KOPT-K1 (cell line): Measurements from ENCODE around the gene MEIKIN.

Experiments
- H3K27ac ChIP-seq: fragments of 200-600 bp; sonication (generic); 2 replicates; pipeline ENCODE4 v1.5.1; 2016; ENCODE audit warnings: antibody characterized with exemption, mild to moderate bottlenecking, low read depth, low read length; ENCODE audit not compliant: poor library complexity, severe bottlenecking
- H3K36me3 ChIP-seq: fragments of 200-600 bp; sonication (generic); 2 replicates; pipeline ENCODE4 v1.5.1; 2017; ENCODE audit warnings: antibody characterized with exemption, mild to moderate bottlenecking, low read length, moderate library complexity; ENCODE audit not compliant: insufficient read depth
- H3K9me3 ChIP-seq: fragments of 200-600 bp; sonication (generic); 2 replicates; pipeline ENCODE4 v1.5.1; 2017; ENCODE audit warnings: antibody characterized with exemption, low read length, mild to moderate bottlenecking; ENCODE audit not compliant: insufficient read depth, poor library complexity, severe bottlenecking

Gene MEIKIN, protein sequence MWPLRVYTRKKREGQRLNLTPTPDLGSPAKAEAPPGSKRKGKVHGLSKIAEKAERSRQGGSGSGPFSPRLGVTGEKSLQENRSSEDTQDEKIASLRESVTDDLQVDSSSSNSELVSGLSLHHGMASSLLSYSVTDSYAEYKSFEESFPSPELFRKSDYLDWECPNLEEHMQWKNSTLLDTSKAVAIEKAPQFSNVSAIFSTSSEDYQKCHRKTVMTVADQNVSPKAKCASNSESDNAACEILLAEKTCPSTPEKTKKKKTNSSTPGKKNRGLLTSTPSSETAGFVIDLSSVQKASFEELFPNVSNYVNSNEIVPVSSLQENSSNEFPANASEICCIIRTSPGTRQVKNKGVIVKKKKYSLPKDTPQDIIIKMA

DNA sequence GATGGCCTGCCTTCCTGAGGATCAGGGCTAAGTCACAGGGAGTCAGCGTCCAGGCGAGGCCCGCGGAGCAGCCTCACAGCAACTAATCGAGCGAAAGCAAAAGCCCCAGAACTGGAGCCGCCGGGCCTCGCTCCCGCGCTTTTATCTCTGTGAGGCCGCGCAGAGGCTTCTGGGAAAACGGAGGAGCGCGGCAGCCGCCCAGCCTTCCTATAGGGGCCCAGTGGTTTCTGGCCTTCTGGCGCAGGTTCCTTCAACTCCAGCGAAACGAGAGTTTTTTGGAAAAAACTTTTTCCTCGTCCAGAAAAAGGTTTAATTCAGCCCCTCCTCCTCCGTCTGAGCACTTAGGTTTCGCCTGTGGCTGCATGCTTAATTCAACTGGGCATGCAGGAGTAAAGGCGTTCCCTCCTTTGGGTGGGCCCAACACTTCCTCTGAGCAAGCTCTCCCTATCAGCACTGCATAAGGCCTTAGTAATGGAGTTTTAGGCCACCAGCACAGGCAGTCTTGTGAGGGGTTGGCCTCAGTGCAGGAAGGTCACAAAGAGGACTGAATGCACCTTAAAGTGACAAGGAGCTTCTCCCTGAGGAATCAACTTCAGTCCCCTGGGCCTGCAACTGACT is at the start of gene MEIKIN:
Gene MEIKIN (minus strand): TSS at position 113 of the 618 bp plus-strand sequence. CDS start 158 bp downstream, outside the sequence.
- Histone ChIP-seq H3K9me3 (no peaks in the 10 kb centered on the region), H3K27ac (no peak within 1 kb of the TSS)

DNA sequence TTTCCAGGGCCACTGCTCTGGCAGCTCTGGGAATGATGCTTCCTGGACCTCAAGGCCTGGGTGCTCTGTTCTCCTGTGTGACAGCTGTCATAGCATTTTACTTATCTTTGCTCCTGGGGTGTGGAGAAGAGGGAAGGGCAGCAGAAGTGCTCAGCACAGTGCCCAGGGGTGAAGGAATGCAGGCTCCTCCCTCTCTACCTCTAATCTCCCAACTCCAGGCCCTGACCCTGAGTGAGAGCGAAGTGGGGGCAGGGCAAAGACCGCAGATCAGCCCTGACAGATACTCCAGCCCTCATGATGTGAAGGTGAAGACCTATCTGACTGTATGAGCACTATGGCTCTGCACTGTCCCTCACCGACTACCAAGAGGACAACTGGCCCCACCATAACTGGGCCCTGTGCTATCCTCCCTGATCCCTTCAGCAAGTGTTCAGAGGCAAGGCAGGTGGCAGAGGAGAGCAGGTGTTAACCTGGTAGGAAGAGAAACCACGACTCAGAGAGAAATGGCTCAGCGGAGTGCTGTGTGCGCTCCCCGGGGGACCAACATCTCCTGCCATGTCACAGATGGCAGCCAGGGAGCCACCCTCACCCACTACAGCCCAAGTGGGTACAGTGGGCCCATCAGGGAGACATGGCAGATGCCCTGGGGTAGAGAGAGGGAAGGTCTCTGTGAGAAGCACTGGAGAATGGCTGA is 49.2 kb upstream of the MEIKIN start:
- H3K27ac ChIP-seq, result no peak overlapping the region
- no peaks in the 10 kb centered on the region for H3K9me3 ChIP-seq
- H3K36me3 ChIP-seq, result no peaks in the 10 kb centered on the region

More for the DNA sequence above, at the start of gene MEIKIN:
- no peaks in the 10 kb centered on the region for H3K36me3 ChIP-seq

DNA sequence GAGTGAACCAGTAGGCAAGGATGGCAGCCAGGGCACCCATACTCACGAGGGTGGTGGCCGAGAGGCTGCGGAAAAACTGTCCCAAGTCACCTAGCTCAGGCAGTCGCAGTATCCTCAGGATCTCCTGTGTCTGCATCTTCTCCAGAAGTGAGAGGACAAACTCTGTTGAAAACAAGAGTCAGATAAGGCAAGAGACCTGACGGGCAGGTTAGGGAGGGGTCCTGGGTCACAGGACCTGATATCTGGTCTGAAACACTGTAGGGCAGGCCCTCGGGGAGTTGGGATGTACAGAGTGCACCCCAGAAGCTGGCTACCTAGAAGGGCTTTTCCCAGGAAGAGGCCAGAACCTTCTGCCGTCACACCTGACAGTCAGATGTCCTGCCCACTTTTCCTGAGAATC is 48.6 kb upstream of the MEIKIN start:
- Histone ChIP-seq H3K9me3 (no peaks in the 10 kb centered on the region), H3K27ac (no peak overlapping the region)

DNA sequence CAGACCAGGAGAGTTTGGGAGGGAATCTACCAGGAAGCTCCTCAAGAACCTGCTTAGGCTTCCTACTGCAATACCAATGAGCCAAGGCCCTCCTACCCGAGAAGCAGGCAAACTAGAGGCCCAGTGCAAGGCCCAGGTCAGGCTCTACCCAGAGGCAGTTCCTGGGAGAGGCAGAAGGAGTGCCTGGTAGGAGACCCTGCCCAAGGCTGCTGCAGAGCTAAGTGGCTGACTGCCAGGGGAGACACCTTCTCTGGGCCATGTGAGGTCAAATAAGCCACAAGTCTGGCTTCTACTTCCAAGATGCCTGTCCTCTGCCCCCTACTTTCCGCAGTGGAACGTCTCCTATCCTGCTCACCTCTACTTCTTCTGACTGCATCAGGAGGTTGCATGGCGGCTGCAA is 48.2 kb upstream of the MEIKIN start:
- no peaks in the 10 kb centered on the region for H3K36me3 ChIP-seq
- no peaks in the 10 kb centered on the region for H3K9me3 ChIP-seq
- no peak overlapping the region for H3K27ac ChIP-seq

More for the DNA sequence above, 48.6 kb upstream of the MEIKIN start:
- no peaks in the 10 kb centered on the region for H3K36me3 ChIP-seq

DNA sequence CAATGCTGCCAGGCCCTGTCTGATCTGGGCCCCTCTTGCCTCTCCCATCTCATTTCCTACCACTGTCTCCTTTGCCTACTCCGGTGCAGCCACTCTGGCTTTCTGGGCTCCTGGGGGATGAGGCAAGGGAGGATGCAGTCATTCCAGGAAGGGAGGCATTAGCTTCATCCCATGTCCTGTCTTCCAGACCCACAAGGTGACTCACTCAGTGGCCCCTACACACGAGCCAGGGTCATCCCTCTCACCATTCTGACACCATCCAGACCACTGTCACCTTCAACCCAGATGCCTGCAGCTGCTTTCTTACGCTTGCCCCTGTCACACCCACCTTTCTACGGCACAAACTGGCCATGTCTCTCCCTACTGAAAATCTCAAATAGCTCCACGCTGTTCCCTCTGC is 46.9 kb upstream of the MEIKIN start:
- Histone ChIP-seq H3K36me3 (no peaks in the 10 kb centered on the region), H3K9me3 (no peaks in the 10 kb centered on the region), H3K27ac (no peak overlapping the region)

DNA sequence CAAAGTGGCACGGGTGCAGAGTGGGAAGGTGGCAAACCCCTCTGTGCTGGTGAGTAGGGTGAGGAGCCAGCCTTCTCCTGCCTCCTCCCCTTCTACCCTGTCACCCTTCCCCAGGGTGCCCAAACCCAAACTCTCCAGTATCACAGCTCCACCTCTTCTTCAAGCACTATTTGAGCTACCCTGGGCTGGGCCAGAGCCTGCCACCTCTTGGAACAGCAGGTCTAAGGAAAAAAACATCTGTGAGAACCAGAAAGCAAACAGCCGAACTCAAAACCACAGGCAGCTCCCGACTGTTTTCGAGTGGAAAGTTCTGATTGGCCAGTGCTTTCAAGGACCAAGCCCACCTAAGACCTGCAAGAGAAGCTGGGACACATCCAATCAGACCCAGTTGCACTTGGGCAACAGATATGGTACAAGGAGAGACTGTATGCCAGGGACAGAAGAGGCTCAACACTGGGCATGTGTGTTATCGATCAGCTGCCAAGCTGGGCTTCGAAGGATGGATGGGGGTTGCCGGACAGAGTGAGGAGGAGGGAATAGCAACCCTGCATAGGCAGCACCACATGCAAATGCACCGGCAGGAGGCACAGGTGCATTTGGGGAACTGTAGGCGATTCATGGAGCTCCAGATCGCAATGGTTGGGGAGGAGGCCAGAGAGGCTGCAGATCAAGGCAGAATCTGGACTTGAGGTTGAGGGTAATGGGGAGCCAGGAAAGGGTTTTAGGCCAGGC is 46.3 kb upstream of the MEIKIN start:
- H3K36me3 ChIP-seq, result no peaks in the 10 kb centered on the region
- no peaks in the 10 kb centered on the region for H3K9me3 ChIP-seq
- H3K27ac ChIP-seq, result no peak overlapping the region

DNA sequence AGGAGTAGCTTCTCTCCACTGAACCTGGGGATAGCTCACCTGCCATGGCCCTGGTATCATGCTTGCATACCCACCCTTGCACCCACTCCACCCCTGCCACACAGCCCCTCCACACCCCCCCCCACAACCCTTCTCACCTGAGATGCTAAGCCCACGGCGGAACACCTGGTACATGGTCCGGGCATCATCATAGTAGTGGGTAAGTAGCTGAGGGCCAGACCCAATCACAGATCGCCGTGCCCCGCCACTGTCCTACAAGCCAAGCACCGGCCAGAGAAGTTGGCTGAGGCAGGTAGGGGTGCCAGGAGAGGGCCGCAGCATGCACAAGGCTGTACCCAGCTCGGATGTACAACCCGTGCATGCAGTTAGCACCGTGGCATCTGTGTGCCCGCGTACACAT is 45.3 kb upstream of the MEIKIN start:
- no peaks in the 10 kb centered on the region for H3K9me3 ChIP-seq
- no peaks in the 10 kb centered on the region for H3K36me3 ChIP-seq
- no peak overlapping the region for H3K27ac ChIP-seq

DNA sequence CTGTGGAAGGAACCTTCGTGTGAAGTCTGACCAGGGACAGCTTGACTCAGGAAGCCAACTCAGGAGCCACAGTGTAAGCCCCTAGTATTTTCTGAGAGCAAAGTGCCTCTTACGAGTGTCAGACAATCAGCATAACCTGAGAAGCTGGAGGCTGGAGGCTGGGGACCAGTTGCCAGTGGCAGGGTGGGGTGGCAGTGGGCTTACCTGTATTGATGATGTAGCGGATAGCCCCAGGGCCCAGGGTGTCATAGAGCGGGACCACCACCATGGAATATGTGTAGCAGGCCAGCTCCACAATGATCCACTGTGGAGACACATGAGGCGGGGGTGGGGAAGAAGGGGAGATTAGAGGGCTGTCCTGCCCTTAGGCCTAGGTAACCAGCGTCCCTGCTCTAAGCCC is 43.1 kb upstream of the MEIKIN start:
- no peaks in the 10 kb centered on the region for H3K9me3 ChIP-seq
- H3K27ac ChIP-seq, result no peak overlapping the region
- no peaks in the 10 kb centered on the region for H3K36me3 ChIP-seq

DNA sequence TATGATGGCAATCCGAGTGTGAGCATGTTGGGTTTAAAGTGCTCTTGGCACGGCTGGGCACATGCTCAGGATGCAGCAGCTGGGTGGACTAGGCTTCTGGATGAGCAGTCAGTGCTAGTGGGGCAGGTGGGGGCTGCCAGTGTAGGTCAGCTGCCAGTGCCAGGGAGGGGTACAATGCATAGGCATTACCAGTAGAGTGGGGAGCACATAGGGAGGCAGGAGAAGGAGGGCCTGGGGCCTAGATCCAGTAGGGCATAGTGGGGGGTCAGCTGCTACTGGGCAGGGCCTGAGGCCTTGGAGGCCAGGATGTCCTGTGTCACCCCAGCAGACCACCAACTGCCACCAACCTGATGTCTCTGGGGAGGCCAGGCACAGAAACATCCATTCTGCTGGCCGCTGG is 41.8 kb upstream of the MEIKIN start:
- H3K9me3 ChIP-seq, result no peaks in the 10 kb centered on the region

DNA sequence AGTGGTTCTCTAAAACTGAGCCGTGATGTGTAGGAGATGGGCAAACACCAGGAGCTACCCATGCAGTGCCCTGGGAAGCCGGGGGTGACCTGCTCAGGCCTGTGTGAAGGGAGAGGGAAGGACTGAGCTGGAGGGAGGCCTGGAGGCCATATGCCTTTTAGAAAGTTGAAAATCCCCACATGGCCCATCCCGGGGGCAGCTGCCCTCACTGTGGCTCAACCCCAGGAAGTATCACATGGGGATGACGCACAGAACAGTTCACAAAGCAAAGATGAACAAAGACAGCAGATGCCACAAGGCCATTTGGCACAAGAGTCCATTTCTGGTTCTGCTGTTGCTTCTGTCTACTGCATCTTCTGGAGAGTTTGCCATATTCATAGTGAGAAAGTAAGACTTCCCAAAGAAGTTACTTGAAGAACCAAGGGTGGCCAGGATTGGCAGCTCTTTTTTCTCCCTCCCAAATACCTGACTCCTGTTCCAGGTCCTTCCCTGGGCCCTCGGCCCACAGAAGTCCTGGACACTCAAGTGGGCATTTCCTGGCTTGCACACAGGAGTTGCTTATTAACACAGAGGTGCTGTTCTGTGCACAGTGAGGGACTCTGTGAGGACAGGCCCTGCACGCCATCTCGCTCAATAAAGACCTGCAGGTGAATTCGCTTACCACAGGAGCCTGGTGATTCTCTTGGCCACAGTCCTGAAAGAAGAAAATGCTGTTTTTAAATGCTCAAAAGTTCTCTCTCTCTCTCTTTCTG is 40.9 kb upstream of the MEIKIN start:
- no peaks in the 10 kb centered on the region for H3K36me3 ChIP-seq
- H3K27ac ChIP-seq, result no peak overlapping the region
- no peaks in the 10 kb centered on the region for H3K9me3 ChIP-seq

More for the DNA sequence above, 41.8 kb upstream of the MEIKIN start:
- Histone ChIP-seq H3K36me3 (no peaks in the 10 kb centered on the region), H3K27ac (no peak overlapping the region)

DNA sequence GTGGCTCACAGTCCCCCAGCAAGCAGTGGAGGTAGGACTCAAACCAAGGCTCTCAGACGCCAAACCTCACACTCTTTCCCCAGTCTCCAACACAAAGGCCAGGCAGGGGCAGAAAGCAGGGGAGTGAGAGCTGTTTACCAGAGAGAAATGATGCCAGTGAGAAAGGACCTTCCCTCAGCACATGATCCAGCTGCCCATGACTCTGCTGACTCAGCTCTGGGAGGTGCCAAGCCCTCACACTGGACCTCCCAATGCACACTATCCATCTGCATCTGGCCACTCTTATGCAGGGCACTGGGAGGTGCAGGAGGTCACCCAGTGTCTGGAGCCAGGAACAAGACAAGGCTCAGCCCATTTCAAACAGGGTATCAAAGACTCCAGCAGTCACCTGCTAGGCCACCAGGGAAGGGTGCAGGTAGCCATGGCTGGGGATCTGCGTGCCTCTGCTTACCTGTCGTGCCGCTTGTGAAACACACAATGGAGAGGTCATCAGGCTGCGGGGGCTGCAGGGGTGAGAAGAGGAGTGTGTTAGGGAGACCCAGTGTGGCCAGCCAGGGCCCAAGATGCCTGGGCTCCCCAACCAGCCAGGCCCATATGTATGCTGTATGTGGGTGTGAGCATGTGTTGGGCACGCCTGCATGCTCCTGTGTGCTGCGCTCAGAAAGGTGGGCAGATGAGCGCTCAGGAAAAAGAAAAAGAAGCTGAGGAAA is 39.6 kb upstream of the MEIKIN start:
- H3K36me3 ChIP-seq, result no peaks in the 10 kb centered on the region
- H3K27ac ChIP-seq, result no peak overlapping the region
- no peaks in the 10 kb centered on the region for H3K9me3 ChIP-seq

DNA sequence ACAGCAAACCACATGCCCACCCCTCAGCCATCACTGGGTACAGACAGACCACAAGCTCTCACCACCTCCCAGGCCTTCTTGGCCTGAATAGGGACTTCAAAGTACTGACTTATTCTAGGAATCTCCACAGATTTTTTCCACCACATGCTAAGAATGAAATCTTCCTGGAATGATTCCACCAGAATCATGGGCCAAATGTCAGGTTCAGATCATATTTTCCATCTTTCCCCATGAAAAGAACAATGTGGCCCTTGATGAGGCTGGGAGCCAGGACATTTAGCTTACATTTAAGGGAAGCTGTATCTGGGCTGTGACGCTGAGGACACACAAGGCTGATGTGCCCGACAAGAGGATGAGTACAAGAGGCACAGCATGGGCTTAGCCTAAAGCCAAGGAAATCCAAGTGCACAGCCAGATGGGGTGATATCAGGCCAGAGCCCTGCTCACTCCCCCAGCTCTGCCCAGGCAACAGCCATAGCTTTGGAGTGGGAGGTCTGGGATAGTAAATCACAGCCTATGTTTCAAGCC is 37.8 kb upstream of the MEIKIN start:
- no peaks in the 10 kb centered on the region for H3K9me3 ChIP-seq
- no peak overlapping the region for H3K27ac ChIP-seq
- H3K36me3 ChIP-seq, result no peaks in the 10 kb centered on the region

DNA sequence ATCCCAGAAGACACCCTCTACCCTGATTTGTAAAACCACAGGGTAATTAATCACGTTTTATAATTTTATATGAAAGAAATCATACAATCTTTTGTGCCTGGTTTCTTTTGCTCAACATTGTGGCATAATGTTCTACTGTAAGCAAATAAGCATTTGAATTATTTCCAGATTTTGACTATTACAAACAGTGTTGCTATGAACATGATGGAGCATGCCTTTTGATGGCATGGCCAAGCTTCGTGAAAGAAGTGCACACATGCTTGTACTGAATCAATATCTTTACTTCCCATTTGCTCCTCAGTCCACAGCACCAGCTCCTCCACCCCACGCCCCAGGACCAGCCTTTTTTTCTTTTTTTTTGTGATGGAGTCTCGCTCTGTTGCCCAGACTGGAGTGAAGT is 36.1 kb upstream of the MEIKIN start:
- Histone ChIP-seq H3K9me3 (no peaks in the 10 kb centered on the region), H3K27ac (no peak overlapping the region), H3K36me3 (no peaks in the 10 kb centered on the region)

DNA sequence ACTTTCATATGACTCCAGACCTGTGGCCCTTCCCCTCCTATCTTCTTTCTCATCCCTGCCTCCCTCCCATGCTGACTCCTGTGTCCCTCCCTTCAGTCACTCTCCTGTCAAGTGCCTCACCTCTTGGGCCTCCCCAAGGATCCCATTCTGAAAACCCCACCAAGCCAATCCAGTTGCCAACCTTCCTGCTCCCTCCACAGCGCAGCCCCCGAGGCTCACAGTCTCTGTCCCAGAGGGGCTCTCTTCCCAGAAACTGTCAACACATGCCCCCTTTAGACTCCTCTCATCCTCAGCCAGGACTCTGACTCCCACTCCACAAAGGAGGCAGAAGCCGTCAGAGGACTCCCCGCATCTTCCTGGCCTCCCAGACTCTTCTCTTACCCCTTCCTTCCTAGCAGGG is 35.2 kb upstream of the MEIKIN start:
- Histone ChIP-seq H3K27ac (no peak overlapping the region), H3K9me3 (no peaks in the 10 kb centered on the region), H3K36me3 (no peaks in the 10 kb centered on the region)
